A549 (cell line): ENCODE results near the gene SH2D2A. TPM values are rescaled to one million over a fixed set of nuclear protein-coding genes. Genes with fewer than 3 reads are reported as not detected.

Experiments
- ATAC-seq, 2 experiments: fragments of 200-7000 bp in 1 of 2; fragments of >200 bp in 1 of 2; cut with Nextera tagmentation in 1 of 2; cut with Tn5 transposase in 1 of 2; 3 replicates each; pipeline versions ENCODE4 v1.8.0 to v1.9.1; 2018 to 2020; ENCODE audit warnings: mild to moderate bottlenecking in 1 of 2, moderate library complexity in 1 of 2
- CTCF ChIA-PET: fragments of 300-600 bp; sonication (Branson Sonifier 250); formaldehyde crosslinking; extraction: SDS; loops from one replicate; lab custom pipeline; 2021; ENCODE audit warnings: antibody characterized with exemption, inconsistent platforms; lab: Yijun Ruan, JAX
- POLR2A ChIA-PET: fragments of 350-600 bp; formaldehyde crosslinking; extraction: SDS; loops from one replicate; lab custom pipeline; 2021; ENCODE audit warnings: antibody characterized with exemption, inconsistent platforms; lab: Yijun Ruan, JAX
- DNase-seq, 2 experiments: peaks; one replicate each; pipeline versions ENCODE4 v3.0.0 to v3.0.0-alpha.2; 2011 to 2016; ENCODE audit warnings: low read depth in 1 of 2, low spot score in 1 of 2
- FAIRE-seq: peaks from 2 replicates; lab custom pipeline; 2011; peaks lifted over from hg19 to GRCh38; lab: Jason Lieb, UNC
- H3K27ac ChIP-seq, 2 experiments: fragments of >200 bp; sonication (Bioruptor Twin); formaldehyde crosslinking; 3 replicates each; pipeline ENCODE4 v1.5.1; 2016 to 2017
- H3K4me1 ChIP-seq: fragments of >200 bp; sonication (Bioruptor Twin); formaldehyde crosslinking; 3 replicates; pipeline ENCODE4 v1.6.1; 2016
- H3K4me2 ChIP-seq: fragments of >200 bp; sonication (Bioruptor Twin); formaldehyde crosslinking; 3 replicates; pipeline ENCODE4 v1.6.1; 2016
- H3K4me3 ChIP-seq: fragments of >200 bp; sonication (Bioruptor Twin); formaldehyde crosslinking; 3 replicates; pipeline ENCODE4 v1.5.1; 2016
- H3K9me3 ChIP-seq: fragments of >200 bp; sonication (Bioruptor Twin); formaldehyde crosslinking; 3 replicates; pipeline ENCODE4 v1.6.1; 2016
- ATOH8 ChIP-seq: fragments of 250-450 bp; sonication (Bioruptor Pico); IDR thresholded peaks from 2 replicates; pipeline ENCODE4 v1.5.0; 2020; ENCODE audit warnings: low read depth, mild to moderate bottlenecking, moderate library complexity
- CHD4 ChIP-seq: fragments of 200-600 bp; sonication (generic); IDR thresholded peaks from 2 replicates; pipeline ENCODE4 v1.6.1; 2016; ENCODE audit warnings: antibody characterized with exemption, mild to moderate bottlenecking, borderline replicate concordance
- CTCF ChIP-seq: fragments of >200 bp; sonication (Bioruptor Twin); formaldehyde crosslinking; IDR thresholded peaks from 3 replicates; pipeline ENCODE4 v1.5.1; 2016
- EHF ChIP-seq: fragments of 250-450 bp; sonication (Bioruptor Pico); IDR thresholded peaks from 2 replicates; pipeline ENCODE4 v1.5.0; 2020; ENCODE audit warnings: mild to moderate bottlenecking
- ELK1 ChIP-seq: fragments of 150-350 bp; IDR thresholded peaks from 2 replicates; pipeline ENCODE4 v1.6.1; 2014; ENCODE audit warnings: low read depth, mild to moderate bottlenecking, low read length
- ESRRA ChIP-seq: fragments of 150-350 bp; IDR thresholded peaks from 2 replicates; pipeline ENCODE4 v1.6.1; 2014; ENCODE audit warnings: mild to moderate bottlenecking, low read length, borderline replicate concordance
- FOSB ChIP-seq: fragments of 250-450 bp; sonication (Bioruptor Pico); IDR thresholded peaks from 2 replicates; pipeline ENCODE4 v1.5.0; 2020; ENCODE audit warnings: mild to moderate bottlenecking, moderate library complexity
- HDAC2 ChIP-seq: fragments of 200-600 bp; sonication (generic); IDR thresholded peaks from 2 replicates; pipeline ENCODE4 v1.6.1; 2016
- HOXA7 ChIP-seq: fragments of 250-450 bp; sonication (Bioruptor Pico); IDR thresholded peaks from 2 replicates; pipeline ENCODE4 v1.5.0; 2020; ENCODE audit warnings: mild to moderate bottlenecking, moderate library complexity
- HOXB5 ChIP-seq: fragments of 250-450 bp; sonication (Bioruptor Pico); IDR thresholded peaks from 2 replicates; pipeline ENCODE4 v1.5.0; 2020; ENCODE audit warnings: mild to moderate bottlenecking, moderate library complexity
- JUNB ChIP-seq: fragments of >200 bp; sonication (Bioruptor Twin); formaldehyde crosslinking; IDR thresholded peaks from 2 replicates; pipeline ENCODE4 v1.6.1; 2016
- MAFK ChIP-seq: fragments of 450-650 bp; IDR thresholded peaks from 2 replicates; pipeline ENCODE4 v1.6.1; 2014; ENCODE audit not compliant: partially characterized antibody
- MAZ ChIP-seq: fragments of 150-350 bp; IDR thresholded peaks from 2 replicates; pipeline ENCODE4 v1.6.1; 2014; ENCODE audit warnings: antibody characterized with exemption, low read depth, low read length, borderline replicate concordance
- RAD21 ChIP-seq, 2 experiments: fragments of >200 bp in 1 of 2; sonication (Bioruptor Twin) in 1 of 2; formaldehyde crosslinking in 1 of 2; IDR thresholded peaks in 1 of 2; conservative IDR thresholded peaks in 1 of 2; 2 replicates in 1 of 2; 3 replicates in 1 of 2; pipeline ENCODE4 v1.6.1; 2012 to 2018; ENCODE audit warnings: inconsistent platforms in 1 of 2
- RFX5 ChIP-seq: fragments of 450-650 bp; IDR thresholded peaks from 2 replicates; pipeline ENCODE4 v1.7.1; 2014; ENCODE audit warnings: antibody characterized with exemption, mild to moderate bottlenecking, moderate library complexity
- RNF2 ChIP-seq: fragments of 200-600 bp; sonication (generic); IDR thresholded peaks from 2 replicates; pipeline ENCODE4 v1.6.1; 2016; ENCODE audit warnings: low read depth, mild to moderate bottlenecking, antibody characterized with exemption, moderate library complexity, borderline replicate concordance
- SREBF2 ChIP-seq: fragments of 450-650 bp; IDR thresholded peaks from 2 replicates; pipeline ENCODE4 v1.6.1; 2014; ENCODE audit warnings: mild to moderate bottlenecking, moderate library complexity
- ZC3H11A ChIP-seq: fragments of 450-650 bp; IDR thresholded peaks from 2 replicates; pipeline ENCODE4 v1.6.1; 2014; ENCODE audit warnings: antibody characterized with exemption, mild to moderate bottlenecking
- WGBS: methylation state at CpG from one replicate; pipeline ENCODE4 v1.1.6; 2017; ENCODE audit errors: missing lambda C conversion rate; 5-methylcytosine and 5-hydroxymethylcytosine counted together
- polyA plus RNA-seq, 4 experiments: library from polyadenylated mRNA; depleted of rRNA in 3 of 4; stranded (reverse); fragments of >200 nt; fragmentation: RNase III in 1 of 4; extraction: RNeasy Plus Mini Kit Qiagen cat#74134 plus additional on column Dnase treatment in 1 of 4; gene quantifications; 2 replicates in 3 of 4; 3 replicates in 1 of 4; pipeline ENCODE4 v1.2.3, GENCODE V29; 2011 to 2017
- TF ChIP-seq, protein P1 (sequence below): IDR thresholded peaks from 2 replicates; pipeline ENCODE4 v1.6.1; 2012

The SH2D2A gene
- polyA plus RNA-seq, 2 of the 4 experiments (the other 2 are of a cell fraction): 1.6 to 1.8 TPM

GRCh38 chr1:156849151-156849496 lies 32.5 kb upstream of the SH2D2A start (continued):
- no peak for TF ChIP-seq RFX5

GRCh38 chr1:156848461-156849150 lies 32.0 kb upstream of the SH2D2A start:
- ChIA-PET POLR2A (no interaction called here), CTCF (interaction anchor here (0.9 to 20.9 kb wide), 11 partner anchors 8 to 222 kb away, joined by 3 to 480 read pairs (median 3); partner anchors contain the start of genes INSRR, ISG20L2, LRRC71 and METTL25B)
- H3K9me3 ChIP-seq: no peaks in the 10 kb centered on the region
- DNase-seq (no peak), FAIRE-seq (no peak)
- no peak overlapping the region for H3K4me3 ChIP-seq
- 54% methylated on average over 18 of the region's 36 CpGs for WGBS
- no peak overlapping the region for H3K27ac ChIP-seq
- H3K4me1 ChIP-seq: peaks cover 9% of the 10 kb centered on the region; the same call in 2 of the 3 replicates
- H3K4me2 ChIP-seq: no peak overlapping the region
- TF ChIP-seq RNF2: no peak
- no peak for TF ChIP-seq MAZ
- no peak for TF ChIP-seq ESRRA
- TF ChIP-seq MAFK: no peak
- TF ChIP-seq RAD21 (conservative IDR thresholded peaks at IDR 0.05 in 1 of 2, IDR thresholded peaks at IDR 0.05 in 1 of 2): no peak
- no peak for TF ChIP-seq HDAC2
- TF ChIP-seq, all 56 proteins: peak for 0
- no peak for ATAC-seq

GRCh38 chr1:156847591-156848460 lies 31.2 kb upstream of the SH2D2A start:
- WGBS: 57% methylated on average over 7 of the region's 7 CpGs
- FAIRE-seq: no peak
- H3K27ac ChIP-seq: no peak overlapping the region
- POLR2A ChIA-PET: no interaction called here
- H3K4me3 ChIP-seq: no peak overlapping the region
- H3K4me1 ChIP-seq: peaks cover 9% of the 10 kb centered on the region; the same call in 2 of the 3 replicates
- CTCF ChIA-PET: interaction anchor here (0.9 to 20.9 kb wide), 16 partner anchors 8 to 221 kb away, joined by 3 to 480 read pairs (median 4); partner anchors contain the start of genes INSRR, ISG20L2, LRRC71 and METTL25B
- TF ChIP-seq, protein P1, sequence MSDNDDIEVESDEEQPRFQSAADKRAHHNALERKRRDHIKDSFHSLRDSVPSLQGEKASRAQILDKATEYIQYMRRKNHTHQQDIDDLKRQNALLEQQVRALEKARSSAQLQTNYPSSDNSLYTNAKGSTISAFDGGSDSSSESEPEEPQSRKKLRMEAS: no peak
- TF ChIP-seq ATOH8 (CRISPR knock-in tag): no peak
- TF ChIP-seq CTCF: no peak
- no peak for TF ChIP-seq SREBF2
- no peak for TF ChIP-seq HOXA7 (CRISPR knock-in tag)
- no peak for TF ChIP-seq HOXB5 (CRISPR knock-in tag)
- no peak for TF ChIP-seq EHF (CRISPR knock-in tag)
- no peak for TF ChIP-seq FOSB (CRISPR knock-in tag)
- no peak for TF ChIP-seq ELK1
- TF ChIP-seq ZC3H11A: no peak
- no peak for TF ChIP-seq JUNB
- no peak for TF ChIP-seq CHD4
- no peak for TF ChIP-seq MAZ
- no peak for DNase-seq
- H3K9me3 ChIP-seq: no peaks in the 10 kb centered on the region
- ATAC-seq: peak; percentile 28 to 31; a peak in 3 of 6 replicates
- H3K4me2 ChIP-seq: no peak overlapping the region
